Endothelial cell of umbilical vein (primary cell): ENCODE results near the gene BIRC3. TPM values are rescaled to one million over a fixed set of nuclear protein-coding genes. Genes with fewer than 3 reads are reported as not detected.

Experiments used
- BruUV-seq: library from RNA; stranded (reverse); fragments of 400-500 nt; replicated peaks from 2 replicates; lab custom pipeline; 2021; lab: Mats Ljungman, UMichigan
- CTCF ChIA-PET: fragments of 300-600, 350-600 bp; sonication (Branson Sonifier 250); formaldehyde crosslinking; loops from one replicate; lab custom pipeline; 2021; ENCODE audit warnings: antibody characterized with exemption, inconsistent platforms; lab: Charles Lee
- POLR2A ChIA-PET: fragments of 300-600, 350-600 bp; sonication (Branson Sonifier 250); formaldehyde crosslinking; loops from one replicate; lab custom pipeline; 2021; ENCODE audit warnings: antibody characterized with exemption, inconsistent platforms; lab: Charles Lee
- DNase-seq: peaks from one replicate; pipeline ENCODE4 v3.0.0-alpha.2; 2011; ENCODE audit warnings: low read depth, low spot score
- FAIRE-seq: peaks from 2 replicates; lab custom pipeline; 2011; peaks lifted over from hg19 to GRCh38; lab: Jason Lieb, UNC
- H2AFZ ChIP-seq: 2 replicates; pipeline ENCODE4 v1.6.0; 2012; ENCODE audit warnings: low read depth, low read length, control low read depth, inconsistent platforms
- H3K27ac ChIP-seq: 2 replicates; pipeline ENCODE4 v1.5.1; 2011; ENCODE audit warnings: low read depth, mild to moderate bottlenecking, control low read depth, low read length, moderate library complexity; ENCODE audit not compliant: insufficient read depth
- H3K27me3 ChIP-seq, 2 experiments: 2 replicates each; pipeline versions ENCODE4 v1.6.0 to v1.6.1; 2011; ENCODE audit warnings: low read length in 2 of 2, mixed read lengths in 1 of 2; ENCODE audit not compliant: control insufficient read depth in 2 of 2, insufficient read depth in 2 of 2
- H3K36me3 ChIP-seq, 2 experiments: 2 replicates in 1 of 2; 3 replicates in 1 of 2; pipeline ENCODE4 v1.5.1; 2011; ENCODE audit warnings: low read length in 2 of 2, mild to moderate bottlenecking in 1 of 2, moderate library complexity in 1 of 2; ENCODE audit not compliant: control insufficient read depth in 2 of 2, insufficient read depth in 2 of 2; ENCODE audit errors: extremely low read depth in 1 of 2
- H3K4me1 ChIP-seq: 3 replicates; pipeline ENCODE4 v1.5.1; 2011; ENCODE audit warnings: mild to moderate bottlenecking, low read length; ENCODE audit not compliant: control insufficient read depth, insufficient read depth; ENCODE audit errors: extremely low read depth
- H3K4me2 ChIP-seq: 2 replicates; pipeline ENCODE4 v1.6.1; 2011; ENCODE audit warnings: low read length, control low read depth, mixed read lengths; ENCODE audit not compliant: insufficient read depth
- H3K4me3 ChIP-seq, 3 experiments: fragments of 200-600 bp in 1 of 3; sonication (generic), shearing (Covaris generic) in 1 of 3; replicated peaks in 1 of 3; 2 replicates each; pipeline ENCODE4 v1.5.1; 2011 to 2016; ENCODE audit warnings: control low read depth in 3 of 3, low read length in 3 of 3, mild to moderate bottlenecking in 2 of 3, inconsistent platforms in 1 of 3, low read depth in 1 of 3, moderate library complexity in 1 of 3; ENCODE audit not compliant: insufficient read depth in 1 of 3
- H3K79me2 ChIP-seq: 2 replicates; pipeline ENCODE4 v1.6.0; 2012; ENCODE audit warnings: low read length, inconsistent platforms; ENCODE audit not compliant: control insufficient read depth, insufficient read depth
- H3K9ac ChIP-seq: replicated peaks from 2 replicates; pipeline ENCODE3; 2011; ENCODE audit warnings: low read length, control low read depth; ENCODE audit not compliant: insufficient read depth; ENCODE audit errors: extremely low read depth
- H3K9me1 ChIP-seq: replicated peaks from 3 replicates; pipeline ENCODE4 v1.6.0; 2011; ENCODE audit warnings: mild to moderate bottlenecking, low read length; ENCODE audit not compliant: control insufficient read depth, insufficient read depth; ENCODE audit errors: extremely low read depth
- H3K9me3 ChIP-seq: replicated peaks from 2 replicates; pipeline ENCODE4 v1.5.1; 2012; ENCODE audit warnings: low read length, inconsistent platforms; ENCODE audit not compliant: control insufficient read depth, insufficient read depth
- H4K20me1 ChIP-seq: replicated peaks from 2 replicates; pipeline ENCODE3; 2011; ENCODE audit warnings: mild to moderate bottlenecking, low read length; ENCODE audit not compliant: control insufficient read depth, insufficient read depth; ENCODE audit errors: extremely low read depth
- EZH2 ChIP-seq: IDR thresholded peaks from 2 replicates; pipeline ENCODE4 v1.6.1; 2012; ENCODE audit warnings: borderline replicate concordance, low read depth, mild to moderate bottlenecking, moderate library complexity, low read length, inconsistent platforms; ENCODE audit not compliant: severe bottlenecking
- FOS ChIP-seq: IDR thresholded peaks from 2 replicates; pipeline ENCODE4 v1.6.1; 2011; ENCODE audit warnings: mild to moderate bottlenecking, low read length, moderate library complexity, borderline replicate concordance; ENCODE audit not compliant: insufficient read depth
- GATA2 ChIP-seq: IDR thresholded peaks from 2 replicates; pipeline ENCODE4 v1.7.0; 2011; ENCODE audit warnings: low read depth, mild to moderate bottlenecking, moderate library complexity, mixed read lengths, low read length; ENCODE audit not compliant: insufficient read length, insufficient read depth
- JUN ChIP-seq: IDR thresholded peaks from 2 replicates; pipeline ENCODE4 v1.6.1; 2011; ENCODE audit warnings: borderline replicate concordance, low read depth; ENCODE audit not compliant: insufficient read length, insufficient read depth
- MYC ChIP-seq: IDR thresholded peaks from one replicate; pipeline ENCODE4 v1.6.1; 2011; ENCODE audit warnings: mild to moderate bottlenecking, low read depth, low read length
- POLR2A ChIP-seq: IDR thresholded peaks from 2 replicates; pipeline ENCODE4 v1.6.1; 2012; ENCODE audit warnings: low read depth, mild to moderate bottlenecking, control low read depth, low read length
- POLR2AphosphoS5 ChIP-seq: IDR thresholded peaks from 2 replicates; pipeline ENCODE4 v1.6.1; 2012; ENCODE audit warnings: low read depth, mild to moderate bottlenecking, control low read depth, low read length, moderate library complexity; ENCODE audit not compliant: insufficient read depth
- dilution Hi-C: fragments of 300-500 bp; cut with MboI; formaldehyde crosslinking; loops from one replicate; pipeline ENCODE4 v1.15.0; 2019; ENCODE audit warnings: low sequenced_read_pairs; ENCODE audit not compliant: extremely low pct_ligation_motif_present
- intact Hi-C: fragments of 100-400 bp; cut with micrococcal nuclease; formaldehyde crosslinking; loops from one replicate; pipeline ENCODE4 v1.10.0; 2022
- polyA plus RNA-seq, 4 experiments: library from polyadenylated mRNA; depleted of rRNA in 3 of 4; stranded (reverse) in 3 of 4; unstranded in 1 of 4; fragments of >200 nt; gene quantifications; 2 replicates each; pipeline versions ENCODE4 v1.2.1 to v1.2.3, GENCODE V29; 2011 to 2012; ENCODE audit warnings: missing spikeins in 1 of 4
- total RNA-seq: library from RNA; stranded (reverse); gene quantifications from 2 replicates; pipeline ENCODE4 v1.2.3, GENCODE V29; 2021
- TF ChIP-seq, protein P1 (sequence below): IDR thresholded peaks from 2 replicates; pipeline ENCODE4 v1.6.1; 2011; ENCODE audit not compliant: insufficient read depth, insufficient read length
- TF ChIP-seq, protein P2 (sequence below), 2 donors: IDR thresholded peaks; 1 replicate in 1 of 2; 2 replicates in 1 of 2; pipeline ENCODE4 v1.5.1; 2011; ENCODE audit warnings: low read length in 2 of 2, mild to moderate bottlenecking in 2 of 2, moderate library complexity in 2 of 2, control low read depth in 1 of 2, inconsistent platforms in 1 of 2, low read depth in 1 of 2; ENCODE audit not compliant: insufficient read depth in 1 of 2; ENCODE audit errors: extremely low read depth in 1 of 2

Gene BIRC3
- total and polyA plus RNA-seq, 2 donors (not counting 3 experiments of a cell fraction or from before 2014, with no cell fraction given) = 0.28 to 1.4 TPM

DNA sequence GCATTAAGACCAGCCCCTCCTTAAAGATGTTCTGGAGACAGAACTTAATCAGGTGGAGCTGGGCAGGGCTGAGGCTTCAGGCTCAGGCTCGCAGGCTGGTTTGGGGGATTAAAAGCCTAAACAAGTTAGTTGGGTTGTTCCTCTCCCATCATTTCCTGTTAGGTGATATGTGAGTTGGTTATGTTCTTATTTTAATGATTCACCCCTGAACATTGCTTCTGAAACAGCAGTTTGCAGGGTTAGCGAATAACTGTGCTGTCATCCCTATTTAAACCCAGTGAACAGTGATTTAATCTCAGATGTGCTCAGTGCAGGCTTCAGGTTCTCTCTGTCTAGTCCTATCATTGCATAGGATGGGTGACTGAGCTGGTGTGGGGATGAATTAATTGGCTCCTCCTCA lies 47.4 kb upstream of the BIRC3 start:
- Histone ChIP-seq H3K27me3 (peaks cover 11 to 20% of the 10 kb centered on the region in 2 experiments), H3K9me3 (no peaks in the 10 kb centered on the region), H3K4me1 (peaks cover 6% of the 10 kb centered on the region), H3K4me2 (no peak overlapping the region), H2AFZ (no peak overlapping the region), H3K4me3 (no peak overlapping the region), H3K9me1 (no peaks in the 10 kb centered on the region), H3K9ac (no peak overlapping the region), H3K36me3 (no peaks in the 10 kb centered on the region), H3K79me2 (no peaks in the 10 kb centered on the region), H3K27ac (no peak overlapping the region), H4K20me1 (no peaks in the 10 kb centered on the region)
- TF ChIP-seq POLR2AphosphoS5 (no peak), EZH2 (no peak), MYC (no peak), GATA2 (no peak), FOS (no peak), POLR2A (no peak), JUN (no peak)
- TF ChIP-seq, protein P1, sequence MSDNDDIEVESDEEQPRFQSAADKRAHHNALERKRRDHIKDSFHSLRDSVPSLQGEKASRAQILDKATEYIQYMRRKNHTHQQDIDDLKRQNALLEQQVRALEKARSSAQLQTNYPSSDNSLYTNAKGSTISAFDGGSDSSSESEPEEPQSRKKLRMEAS = no peak
- TF ChIP-seq, protein P2, sequence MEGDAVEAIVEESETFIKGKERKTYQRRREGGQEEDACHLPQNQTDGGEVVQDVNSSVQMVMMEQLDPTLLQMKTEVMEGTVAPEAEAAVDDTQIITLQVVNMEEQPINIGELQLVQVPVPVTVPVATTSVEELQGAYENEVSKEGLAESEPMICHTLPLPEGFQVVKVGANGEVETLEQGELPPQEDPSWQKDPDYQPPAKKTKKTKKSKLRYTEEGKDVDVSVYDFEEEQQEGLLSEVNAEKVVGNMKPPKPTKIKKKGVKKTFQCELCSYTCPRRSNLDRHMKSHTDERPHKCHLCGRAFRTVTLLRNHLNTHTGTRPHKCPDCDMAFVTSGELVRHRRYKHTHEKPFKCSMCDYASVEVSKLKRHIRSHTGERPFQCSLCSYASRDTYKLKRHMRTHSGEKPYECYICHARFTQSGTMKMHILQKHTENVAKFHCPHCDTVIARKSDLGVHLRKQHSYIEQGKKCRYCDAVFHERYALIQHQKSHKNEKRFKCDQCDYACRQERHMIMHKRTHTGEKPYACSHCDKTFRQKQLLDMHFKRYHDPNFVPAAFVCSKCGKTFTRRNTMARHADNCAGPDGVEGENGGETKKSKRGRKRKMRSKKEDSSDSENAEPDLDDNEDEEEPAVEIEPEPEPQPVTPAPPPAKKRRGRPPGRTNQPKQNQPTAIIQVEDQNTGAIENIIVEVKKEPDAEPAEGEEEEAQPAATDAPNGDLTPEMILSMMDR (IDR thresholded peaks at IDR 0.05; ENCODE audit: extremely low read depth in 1 of 2, insufficient read depth in 1 of 2, low read depth in 1 of 2, low read length in 2 of 2) = no peak
- no TSS peak for BruUV-seq
- intact Hi-C loops = loop anchor here (2.0 to 10.0 kb wide), 3 partner anchors 43 to 405 kb away; partner anchors contain the start of gene YAP1
- no peak for FAIRE-seq
- no peak for DNase-seq
- CTCF ChIA-PET = no interaction called here
- POLR2A ChIA-PET = no interaction called here
- dilution Hi-C loops = no loop called here
